Epithelial cell of esophagus (primary cell): ENCODE measurements around the gene NR2F1.

Source experiments
- DNase-seq: peaks from one replicate; pipeline ENCODE4 v3.0.0; 2010; ENCODE audit warnings: low read depth
- H3K4me3 ChIP-seq: 2 replicates; pipeline ENCODE4 v1.5.1; 2011; ENCODE audit warnings: mild to moderate bottlenecking, low read length, control low read depth
- TF ChIP-seq, protein P1 (sequence below): IDR thresholded peaks from 2 replicates; pipeline ENCODE4 v1.5.1; 2011; ENCODE audit warnings: low read depth, mild to moderate bottlenecking, low read length, control low read depth, inconsistent platforms; ENCODE audit not compliant: insufficient read depth; ENCODE audit errors: missing control alignments

Gene NR2F1

DNA sequence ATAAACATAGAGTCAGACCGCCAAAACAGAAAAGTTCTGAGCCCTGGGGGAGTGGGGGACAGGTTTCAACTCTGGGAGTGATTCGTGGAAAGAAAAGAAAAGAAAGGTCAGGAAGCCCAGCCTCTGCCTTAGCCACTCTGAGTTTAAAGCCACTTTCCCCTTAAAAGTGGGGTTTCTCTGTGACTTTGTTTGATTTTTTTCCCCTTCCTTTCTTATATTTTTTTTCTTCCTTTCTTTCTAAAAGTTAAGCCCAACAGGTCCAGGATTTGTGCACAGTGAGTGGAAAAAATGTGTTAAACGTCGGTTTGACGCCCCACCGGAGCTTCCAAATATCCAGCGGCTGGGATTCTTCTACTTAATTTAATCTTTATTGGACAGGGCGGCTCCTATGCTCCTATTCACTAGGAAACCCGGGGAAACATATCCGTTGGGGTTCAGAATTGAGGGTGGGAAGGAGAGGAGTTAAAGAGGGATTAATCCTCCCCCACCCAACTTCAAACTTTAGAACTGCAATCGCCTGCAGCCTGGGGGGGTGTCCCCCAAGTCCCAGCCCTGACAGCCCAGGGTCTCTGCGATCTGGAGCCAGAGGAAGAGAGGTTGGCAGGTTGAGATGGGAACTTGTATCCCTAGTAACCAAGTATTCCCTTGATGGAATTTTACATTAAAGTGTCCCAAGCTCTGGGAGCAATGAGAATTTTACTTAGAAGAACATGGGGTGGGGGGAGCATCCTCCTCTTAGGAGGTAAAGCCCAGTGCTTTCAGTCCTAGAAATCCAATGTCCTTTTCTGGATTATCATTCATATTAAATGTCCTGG, 8.3 kb upstream of the NR2F1 start:
- DNase-seq: no peak
- TF ChIP-seq, protein P1, sequence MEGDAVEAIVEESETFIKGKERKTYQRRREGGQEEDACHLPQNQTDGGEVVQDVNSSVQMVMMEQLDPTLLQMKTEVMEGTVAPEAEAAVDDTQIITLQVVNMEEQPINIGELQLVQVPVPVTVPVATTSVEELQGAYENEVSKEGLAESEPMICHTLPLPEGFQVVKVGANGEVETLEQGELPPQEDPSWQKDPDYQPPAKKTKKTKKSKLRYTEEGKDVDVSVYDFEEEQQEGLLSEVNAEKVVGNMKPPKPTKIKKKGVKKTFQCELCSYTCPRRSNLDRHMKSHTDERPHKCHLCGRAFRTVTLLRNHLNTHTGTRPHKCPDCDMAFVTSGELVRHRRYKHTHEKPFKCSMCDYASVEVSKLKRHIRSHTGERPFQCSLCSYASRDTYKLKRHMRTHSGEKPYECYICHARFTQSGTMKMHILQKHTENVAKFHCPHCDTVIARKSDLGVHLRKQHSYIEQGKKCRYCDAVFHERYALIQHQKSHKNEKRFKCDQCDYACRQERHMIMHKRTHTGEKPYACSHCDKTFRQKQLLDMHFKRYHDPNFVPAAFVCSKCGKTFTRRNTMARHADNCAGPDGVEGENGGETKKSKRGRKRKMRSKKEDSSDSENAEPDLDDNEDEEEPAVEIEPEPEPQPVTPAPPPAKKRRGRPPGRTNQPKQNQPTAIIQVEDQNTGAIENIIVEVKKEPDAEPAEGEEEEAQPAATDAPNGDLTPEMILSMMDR: no peak
- no peak overlapping the region for H3K4me3 ChIP-seq

DNA sequence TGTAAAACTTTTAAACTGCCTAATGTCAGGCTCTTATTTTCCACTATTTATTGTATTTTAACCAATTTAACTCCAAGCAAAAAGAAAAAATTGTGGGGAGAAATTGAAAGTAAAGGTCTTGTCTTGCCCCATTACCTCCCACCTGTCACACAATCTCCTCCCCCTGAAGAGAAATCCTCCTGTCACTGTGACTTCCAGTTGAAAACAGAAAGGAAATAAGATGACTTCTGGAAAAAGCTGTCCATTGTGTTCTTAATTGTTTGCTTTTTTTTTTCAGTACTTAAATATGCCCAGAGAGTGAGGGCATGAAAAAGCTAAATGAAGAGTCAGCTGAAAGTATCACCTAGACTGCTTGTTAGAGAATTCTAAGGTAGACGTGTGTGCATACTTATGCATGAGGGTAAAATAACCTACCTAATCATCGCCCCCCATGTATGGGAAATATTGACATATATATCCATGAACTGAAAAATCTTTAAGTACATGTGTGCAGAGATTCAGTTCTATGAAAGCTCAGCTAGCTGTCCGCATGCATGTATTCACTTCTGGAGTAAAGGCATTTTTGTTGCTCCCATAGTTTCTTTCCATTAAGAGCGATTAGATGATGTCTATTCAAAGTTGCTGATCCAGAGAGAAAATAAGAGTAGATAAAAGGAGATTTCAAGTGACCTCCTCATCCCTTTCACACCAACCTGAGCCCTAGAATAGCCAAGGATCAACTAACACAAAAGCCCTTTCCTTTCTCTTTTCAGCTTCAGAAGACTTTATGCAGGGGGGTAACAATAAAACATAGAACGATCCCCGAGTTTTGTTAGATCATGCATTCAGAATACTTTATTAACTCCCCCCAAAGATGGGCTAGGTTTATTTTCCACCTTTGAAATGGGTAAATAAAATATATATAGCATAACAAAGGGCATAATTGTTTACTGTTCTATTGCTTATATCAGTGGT, 7.3 kb upstream of the NR2F1 start:
- no peak for DNase-seq
- no peak overlapping the region for H3K4me3 ChIP-seq
- TF ChIP-seq, protein P1: no peak

DNA sequence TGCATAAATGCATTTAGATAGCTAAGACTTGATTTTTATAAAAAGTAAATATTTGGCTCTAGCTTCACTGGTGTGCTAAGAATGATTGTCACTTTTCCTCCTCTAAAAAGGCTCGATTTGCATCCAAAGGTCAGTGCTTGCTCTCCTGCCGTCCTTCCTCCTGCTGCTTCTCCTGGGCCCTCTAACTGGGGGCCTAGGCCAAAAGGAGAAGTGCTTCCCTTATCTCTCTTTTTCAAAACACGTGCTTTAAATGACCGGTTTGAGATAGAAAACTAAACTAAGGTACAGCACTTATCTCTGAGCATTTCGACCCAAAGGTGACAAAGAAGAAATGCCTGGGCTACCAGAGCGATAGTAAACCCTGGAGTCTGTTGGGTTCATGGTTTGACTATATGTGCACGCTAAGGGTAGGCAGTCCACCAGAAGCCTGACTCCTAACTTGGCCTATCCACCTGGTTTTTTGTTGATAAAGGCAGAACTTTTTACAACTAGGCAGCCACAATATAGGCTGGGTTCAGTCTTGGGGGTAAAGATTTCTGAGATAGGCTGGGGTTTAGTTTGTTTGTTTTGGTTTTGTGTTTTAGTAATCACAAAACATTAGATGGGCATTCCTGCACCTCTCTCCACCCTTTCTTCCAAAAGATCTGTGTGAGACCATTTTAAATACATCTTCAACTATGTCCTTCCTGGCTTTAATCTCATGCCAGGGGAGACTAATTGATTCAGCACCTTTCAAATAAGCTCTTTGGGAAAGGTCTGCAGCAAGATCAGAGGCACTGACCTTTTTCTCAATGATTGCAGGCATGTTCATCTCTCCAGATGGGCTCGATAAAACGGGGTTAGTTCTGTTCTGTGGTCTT, 5.8 kb upstream of the NR2F1 start:
- TF ChIP-seq, protein P1: no peak
- no peak overlapping the region for H3K4me3 ChIP-seq
- DNase-seq: no peak

DNA sequence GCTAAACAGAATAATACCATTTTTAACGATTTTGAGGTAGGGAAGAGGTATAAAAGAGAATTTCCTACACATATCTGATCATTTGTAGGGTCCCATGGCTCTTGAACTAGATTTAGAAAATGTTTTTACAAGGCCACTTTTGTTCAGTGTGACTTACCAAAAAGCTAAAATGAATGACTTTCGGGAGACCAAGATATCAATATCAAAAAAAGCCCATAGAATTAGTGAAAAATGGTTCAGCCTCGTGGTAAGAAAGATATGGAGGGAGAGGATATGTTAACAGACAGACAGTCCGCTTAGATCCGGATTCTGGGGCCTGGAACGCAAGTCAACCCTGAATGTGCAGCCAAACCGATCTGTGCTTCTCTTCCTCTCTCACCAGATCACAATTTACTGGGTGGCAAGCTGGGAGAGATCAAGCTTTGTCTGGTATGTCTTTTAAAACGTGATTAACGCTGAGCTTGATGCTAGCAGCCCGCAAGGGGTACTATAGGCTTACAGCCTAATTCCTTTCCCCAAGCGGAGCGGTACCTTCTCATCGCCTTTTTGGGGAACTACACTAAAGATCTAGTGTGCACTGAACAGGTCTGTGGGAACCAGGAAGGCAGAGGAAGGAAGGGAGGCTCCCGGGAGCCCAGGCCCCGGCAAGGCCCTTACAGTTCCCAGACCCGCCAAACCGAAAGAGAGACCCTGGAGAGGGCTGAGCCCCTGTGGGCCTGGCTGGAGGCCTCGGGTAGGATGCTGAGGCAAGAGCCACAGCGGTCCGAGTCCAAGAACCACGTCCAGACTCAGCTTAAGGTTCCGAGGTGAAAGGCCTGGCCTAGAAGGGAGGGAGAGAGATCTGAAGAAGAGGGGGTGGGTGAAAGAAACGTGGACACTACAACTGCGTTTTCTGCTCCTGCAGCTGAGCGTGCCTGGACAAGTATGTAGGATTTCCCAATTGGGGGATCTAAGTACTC, 4.9 kb upstream of the NR2F1 start:
- DNase-seq: peak; percentile 25
- H3K4me3 ChIP-seq: no peak overlapping the region
- TF ChIP-seq, protein P1: no peak

DNA sequence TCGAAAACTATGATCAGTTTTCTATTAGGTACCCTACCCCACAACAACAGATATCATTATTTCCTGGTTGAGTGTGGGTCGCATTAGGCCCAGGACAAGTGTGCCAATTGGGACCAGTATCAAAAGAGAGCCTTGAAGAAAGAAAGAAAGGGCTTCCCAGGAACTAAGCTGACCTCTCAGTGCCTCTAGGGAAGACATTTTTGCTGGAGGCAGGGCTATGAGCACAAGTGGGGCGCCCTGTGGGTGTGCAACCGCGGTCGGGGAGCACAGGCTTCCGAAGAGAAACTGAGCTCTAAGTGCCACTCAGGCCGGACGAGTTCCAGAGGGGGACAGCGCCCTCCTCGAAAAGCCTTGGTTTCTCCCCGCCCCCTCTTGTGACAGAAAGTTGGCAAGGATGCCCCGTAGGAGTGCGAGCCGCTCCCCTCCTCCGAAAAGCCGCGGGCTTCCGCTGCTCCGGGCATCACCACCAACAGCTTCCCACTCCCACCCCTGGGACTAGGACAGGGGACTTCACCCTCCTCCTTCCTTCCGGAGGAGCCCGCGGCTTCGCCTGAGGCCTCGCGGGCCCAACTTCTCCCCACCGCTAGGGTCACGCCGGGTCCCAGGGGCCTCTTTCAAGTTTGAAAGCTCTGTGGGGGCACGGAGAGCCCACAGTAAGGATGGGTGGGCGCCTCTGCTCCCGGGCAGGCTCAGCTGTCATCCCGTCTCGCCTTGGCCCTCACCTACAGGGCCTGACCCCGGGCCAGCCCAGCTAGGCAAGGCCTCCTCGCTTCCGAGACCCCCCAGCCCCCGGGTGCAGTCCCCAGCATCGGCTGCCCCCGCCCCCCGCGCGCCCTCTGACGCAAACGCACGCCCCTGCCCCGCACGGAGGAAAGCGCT, 4.0 kb upstream of the NR2F1 start:
- TF ChIP-seq, protein P1: no peak
- DNase-seq: no peak
- no peak overlapping the region for H3K4me3 ChIP-seq
